Measurements from ENCODE around the gene FMN1. TPM values are rescaled to one million over a fixed set of nuclear protein-coding genes. Genes with fewer than 3 reads are reported as not detected.
A peak's percentile ranks its signal among the peaks of the same experiment; 100 is the strongest.
"Not testable (repeated sequence)": the region's sequence is repeated elsewhere in the genome, so short reads cannot be mapped to it uniquely, and the experiment has no call there.

Gene FMN1
- total and polyA plus RNA-seq, 2 experiments from 2014 or later, result 0.53 to 1.8 TPM

GRCh38 chr15:33074942-33075341, 119.6 kb downstream of the FMN1 start:
- peak in 1 of 2 donors; percentile 24 for DNase-seq (ENCODE audit: low read depth in 1 of 2, low spot score in 1 of 2)

DNA sequence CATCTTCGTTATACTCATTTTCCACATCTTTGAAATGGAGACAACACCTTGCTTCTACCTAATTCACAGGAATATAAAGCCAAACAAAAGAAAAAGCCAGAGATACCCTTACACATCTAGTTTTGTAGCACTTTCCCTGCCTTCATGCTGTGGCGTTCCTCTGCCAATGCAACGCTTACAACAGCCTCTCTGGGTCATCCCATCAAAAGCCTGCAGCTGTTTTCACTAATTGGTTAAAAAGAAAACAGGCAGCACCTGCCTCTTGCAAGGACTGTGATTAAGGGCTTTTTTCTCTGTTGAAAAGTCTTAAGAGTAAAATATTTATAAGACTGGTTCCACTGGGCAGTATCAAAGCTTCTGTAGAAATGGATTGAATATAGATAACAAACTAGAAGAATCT, 120.3 kb downstream of the FMN1 start:
- Histone ChIP-seq H3K36me3 (no peaks in the 10 kb centered on the region), H3K4me1 (ENCODE audit: low read depth) (peaks cover under 1% of the 10 kb centered on the region), H3K4me3 (no peak overlapping the region), H3K27me3 (no peaks in the 10 kb centered on the region), H3K9me3 (ENCODE audit: low read depth) (no peaks in the 10 kb centered on the region), H3K27ac (no peak overlapping the region)
- DNase-seq (ENCODE audit: low read depth in 1 of 2, low spot score in 1 of 2), result no peak
- no peak for TF ChIP-seq CTCF (IDR thresholded peaks at IDR 0.05; ENCODE audit: low read depth, low read length)

More at GRCh38 chr15:33074942-33075341, 119.6 kb downstream of the FMN1 start:
- Histone ChIP-seq H3K9me3 (ENCODE audit: low read depth) (no peaks in the 10 kb centered on the region), H3K36me3 (no peaks in the 10 kb centered on the region), H3K4me1 (ENCODE audit: low read depth) (no peaks in the 10 kb centered on the region), H3K27me3 (no peaks in the 10 kb centered on the region), H3K27ac (no peak overlapping the region), H3K4me3 (no peak overlapping the region)
- no peak for TF ChIP-seq CTCF (IDR thresholded peaks at IDR 0.05; ENCODE audit: low read depth, low read length)

DNA sequence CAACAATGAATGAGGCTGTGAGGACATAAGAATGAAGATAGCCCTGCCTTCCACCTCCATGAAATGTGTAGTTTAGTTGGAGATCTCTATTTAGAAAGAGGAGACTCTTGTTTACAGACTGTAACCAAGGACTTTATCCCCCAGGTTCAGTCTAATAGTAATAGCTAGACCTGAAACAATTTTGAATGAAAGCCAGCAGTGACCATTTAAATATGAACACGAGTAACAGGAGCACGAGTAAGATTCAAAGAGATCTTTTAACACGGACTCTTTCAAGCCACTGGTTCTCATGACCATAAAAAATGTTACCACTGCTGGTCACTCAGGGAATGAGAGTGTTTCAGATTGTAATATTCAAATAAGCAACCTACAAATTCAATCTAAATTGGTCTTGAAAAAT, 123.1 kb downstream of the FMN1 start:
- no peak for TF ChIP-seq CTCF (IDR thresholded peaks at IDR 0.05; ENCODE audit: low read depth, low read length)
- Histone ChIP-seq H3K27me3 (no peaks in the 10 kb centered on the region), H3K27ac (no peak overlapping the region), H3K4me3 (no peak overlapping the region), H3K9me3 (ENCODE audit: low read depth) (no peaks in the 10 kb centered on the region), H3K36me3 (no peaks in the 10 kb centered on the region), H3K4me1 (ENCODE audit: low read depth) (peaks cover 18% of the 10 kb centered on the region)
- no peak for DNase-seq (ENCODE audit: low read depth in 1 of 2, low spot score in 1 of 2)

DNA sequence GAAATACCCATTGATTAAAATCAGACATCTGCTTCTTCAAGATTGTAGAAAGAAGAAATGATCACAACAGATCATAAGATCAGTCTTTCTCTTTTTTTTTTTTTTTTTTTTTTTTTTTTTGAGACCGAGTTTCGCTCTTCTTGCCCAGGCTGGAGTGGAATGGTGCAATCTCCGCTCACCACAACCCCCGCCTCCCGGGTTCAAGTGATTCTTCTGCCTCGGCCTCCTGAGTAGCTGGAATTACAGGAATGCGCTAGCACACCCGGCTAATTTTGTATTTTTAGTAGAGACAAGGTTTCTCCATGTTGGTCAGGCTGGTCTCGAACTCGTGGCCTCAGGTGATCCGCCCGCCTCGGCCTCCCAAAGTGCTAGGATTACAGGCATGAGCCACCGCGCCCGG, 124.6 kb downstream of the FMN1 start:
- not testable (repeated sequence) for H3K27ac ChIP-seq; DNase-seq (ENCODE audit: low read depth in 1 of 2, low spot score in 1 of 2); H3K4me3 ChIP-seq; H3K27me3 ChIP-seq; H3K9me3 ChIP-seq (ENCODE audit: low read depth); H3K36me3 ChIP-seq
- H3K4me1 ChIP-seq (ENCODE audit: low read depth), result peaks cover 19% of the 10 kb centered on the region

- H3K4me1 ChIP-seq (ENCODE audit: low read depth), result peaks cover 26% of the 10 kb centered on the region
- DNase-seq (ENCODE audit: low read depth in 1 of 2, low spot score in 1 of 2), result no peak
- no peak for TF ChIP-seq CTCF (IDR thresholded peaks at IDR 0.05; ENCODE audit: low read depth, low read length)
- H3K27ac ChIP-seq, result no peak overlapping the region
- no peaks in the 10 kb centered on the region for H3K9me3 ChIP-seq (ENCODE audit: low read depth)
- H3K4me3 ChIP-seq, result no peak overlapping the region
- no peaks in the 10 kb centered on the region for H3K27me3 ChIP-seq
- no peaks in the 10 kb centered on the region for H3K36me3 ChIP-seq
These were observed 125.4 kb downstream of the FMN1 start for GRCh38 chr15:33069161-33069560.

- Histone ChIP-seq H3K4me1 (ENCODE audit: low read depth) (peaks cover 28% of the 10 kb centered on the region), H3K27ac (no peak overlapping the region), H3K4me3 (no peak overlapping the region), H3K9me3 (ENCODE audit: low read depth) (no peaks in the 10 kb centered on the region), H3K36me3 (no peaks in the 10 kb centered on the region), H3K27me3 (no peaks in the 10 kb centered on the region)
- no peak for TF ChIP-seq CTCF (IDR thresholded peaks at IDR 0.05; ENCODE audit: low read depth, low read length)
- DNase-seq (ENCODE audit: low read depth in 1 of 2, low spot score in 1 of 2), result no peak
These were observed 126.0 kb downstream of the FMN1 start for GRCh38 chr15:33068511-33068990.

Measured in cardiac muscle cell (in vitro differentiated cells and primary cell).